Activated naive CD8-positive, alpha-beta T cell treated with anti-CD3 and anti-CD28 coated beads, Interleukin-2, amount 50 U/mL, for 24 hours (primary cell): ENCODE results near the gene MBD5.

Experiments used
- ATAC-seq: fragments of 150-1000 bp; cut with Tn5 transposase; one replicate; pipeline ENCODE4 v1.10.0; 2021
- DNase-seq: peaks from one replicate; pipeline ENCODE4 v3.0.0; 2021
- H3K27ac Mint-ChIP-seq: one replicate; pipeline ENCODE4 v1.8.0; 2021; ENCODE audit warnings: mild to moderate bottlenecking, mixed read lengths
- H3K27me3 Mint-ChIP-seq: one replicate; pipeline ENCODE4 v1.8.0; 2021; ENCODE audit warnings: mixed read lengths
- H3K36me3 Mint-ChIP-seq: one replicate; pipeline ENCODE4 v1.8.0; 2021; ENCODE audit warnings: low read depth, mixed read lengths
- H3K4me1 Mint-ChIP-seq: one replicate; pipeline ENCODE4 v1.8.0; 2021; ENCODE audit warnings: mixed read lengths
- H3K4me3 Mint-ChIP-seq: one replicate; pipeline ENCODE4 v1.8.0; 2021; ENCODE audit warnings: mild to moderate bottlenecking, moderate library complexity, mixed read lengths
- H3K9me3 Mint-ChIP-seq: one replicate; pipeline ENCODE4 v1.8.0; 2021; ENCODE audit warnings: mixed read lengths

Gene MBD5

GRCh38 chr2:148301362-148301761, 280.5 kb downstream of the MBD5 start:
- H3K4me1 Mint-ChIP-seq: no peaks in the 10 kb centered on the region
- peaks cover 5% of the 10 kb centered on the region for H3K36me3 Mint-ChIP-seq
- ATAC-seq (no peak), DNase-seq (no peak)
- no peak overlapping the region for H3K4me3 Mint-ChIP-seq
- no peaks in the 10 kb centered on the region for H3K27me3 Mint-ChIP-seq
- no peak overlapping the region for H3K27ac Mint-ChIP-seq
- no peaks in the 10 kb centered on the region for H3K9me3 Mint-ChIP-seq

GRCh38 chr2:148302526-148302925, 281.6 kb downstream of the MBD5 start:
- H3K9me3 Mint-ChIP-seq: no peaks in the 10 kb centered on the region
- ATAC-seq (no peak), DNase-seq (no peak)
- no peaks in the 10 kb centered on the region for H3K4me1 Mint-ChIP-seq
- no peak overlapping the region for H3K4me3 Mint-ChIP-seq
- no peaks in the 10 kb centered on the region for H3K27me3 Mint-ChIP-seq
- H3K27ac Mint-ChIP-seq: no peak overlapping the region
- peaks cover 5% of the 10 kb centered on the region for H3K36me3 Mint-ChIP-seq

- no peak for DNase-seq
- Mint-ChIP-seq H3K9me3 (no peaks in the 10 kb centered on the region), H3K27me3 (no peaks in the 10 kb centered on the region), H3K4me3 (no peak overlapping the region), H3K36me3 (peaks cover 5% of the 10 kb centered on the region), H3K4me1 (no peaks in the 10 kb centered on the region), H3K27ac (no peak overlapping the region)
- no peak for ATAC-seq
Measured at GRCh38 chr2:148303161-148303560, 282.3 kb downstream of the MBD5 start.

DNA sequence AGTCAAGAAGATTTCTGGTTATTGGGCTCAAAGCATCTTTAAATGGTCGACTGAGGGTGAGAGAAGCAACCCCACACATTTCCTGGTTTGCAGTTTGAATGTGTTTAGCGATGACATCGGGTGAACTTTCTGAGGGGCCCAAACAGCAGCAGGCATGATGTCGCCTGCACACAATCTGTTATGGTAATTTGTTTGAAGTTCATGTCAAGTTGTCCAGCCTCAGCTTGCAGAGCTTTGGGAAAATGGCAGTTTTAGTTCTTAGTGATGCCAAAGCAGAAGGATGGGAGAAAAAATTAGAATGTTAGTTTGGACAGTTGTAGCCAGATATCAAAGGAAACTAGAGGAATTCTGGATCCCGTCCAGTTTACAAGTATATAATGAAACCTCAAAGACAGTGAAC, 284.6 kb downstream of the MBD5 start:
- Mint-ChIP-seq H3K27me3 (no peaks in the 10 kb centered on the region), H3K4me3 (no peak overlapping the region), H3K27ac (no peak overlapping the region), H3K36me3 (peaks cover 2% of the 10 kb centered on the region), H3K9me3 (no peaks in the 10 kb centered on the region), H3K4me1 (no peaks in the 10 kb centered on the region)
- DNase-seq (no peak), ATAC-seq (no peak)

DNA sequence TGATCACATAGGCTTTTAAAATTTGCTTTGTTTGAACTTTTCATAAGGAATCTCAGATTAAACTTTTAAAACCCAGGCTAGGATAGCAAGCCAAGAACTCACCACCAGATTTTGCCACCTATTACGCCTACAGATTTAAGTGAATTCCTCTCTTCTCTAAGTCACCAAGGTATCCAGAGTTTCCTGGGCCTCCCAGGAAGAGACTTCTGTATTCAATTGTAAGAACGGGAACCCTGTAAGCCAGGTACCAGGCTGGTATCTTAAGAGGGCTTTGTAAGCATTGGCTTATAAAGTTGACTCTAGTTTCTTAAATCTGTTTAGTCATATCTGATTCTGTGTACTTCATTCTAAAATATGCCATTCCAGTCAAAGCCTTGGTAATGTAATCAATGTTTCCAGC, 285.1 kb downstream of the MBD5 start:
- no peak overlapping the region for H3K4me3 Mint-ChIP-seq
- DNase-seq (no peak), ATAC-seq (no peak)
- no peaks in the 10 kb centered on the region for H3K27me3 Mint-ChIP-seq
- peaks cover 5% of the 10 kb centered on the region for H3K36me3 Mint-ChIP-seq
- no peaks in the 10 kb centered on the region for H3K4me1 Mint-ChIP-seq
- no peak overlapping the region for H3K27ac Mint-ChIP-seq
- H3K9me3 Mint-ChIP-seq: no peaks in the 10 kb centered on the region

- H3K27ac Mint-ChIP-seq: no peak overlapping the region
- no peak for ATAC-seq
- no peak overlapping the region for H3K4me3 Mint-ChIP-seq
- peaks cover 22% of the 10 kb centered on the region for H3K36me3 Mint-ChIP-seq
- H3K9me3 Mint-ChIP-seq: peaks cover 6% of the 10 kb centered on the region
- no peaks in the 10 kb centered on the region for H3K27me3 Mint-ChIP-seq
- H3K4me1 Mint-ChIP-seq: no peaks in the 10 kb centered on the region
- DNase-seq: no peak
Measured at GRCh38 chr2:148317598-148317997, 296.7 kb downstream of the MBD5 start.

DNA sequence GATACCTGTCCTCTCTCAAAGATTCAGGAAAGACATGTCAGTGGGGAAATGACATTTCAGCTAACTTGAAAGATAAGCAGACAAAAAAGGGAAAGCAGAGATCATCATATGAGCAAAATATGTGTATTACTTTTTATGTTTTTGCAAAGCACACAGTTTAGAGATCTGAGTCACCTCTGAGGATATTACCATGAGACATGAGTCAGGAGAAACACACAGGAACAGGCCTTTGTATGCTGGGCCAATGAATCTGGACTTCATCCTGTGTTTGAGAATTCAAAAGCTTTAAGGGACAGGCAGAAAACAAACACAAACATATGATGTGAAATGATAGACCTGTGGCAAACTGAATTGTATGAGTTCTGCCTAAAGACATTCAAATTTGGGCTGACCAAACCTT, 317.6 kb downstream of the MBD5 start:
- no peaks in the 10 kb centered on the region for H3K4me1 Mint-ChIP-seq
- ATAC-seq (no peak), DNase-seq (no peak)
- H3K27ac Mint-ChIP-seq: no peak overlapping the region
- peaks cover 8% of the 10 kb centered on the region for H3K9me3 Mint-ChIP-seq
- H3K27me3 Mint-ChIP-seq: no peaks in the 10 kb centered on the region
- no peak overlapping the region for H3K4me3 Mint-ChIP-seq
- peaks cover 28% of the 10 kb centered on the region for H3K36me3 Mint-ChIP-seq

- Mint-ChIP-seq H3K27ac (no peak overlapping the region), H3K4me3 (no peak overlapping the region), H3K4me1 (peaks cover 4% of the 10 kb centered on the region), H3K27me3 (no peaks in the 10 kb centered on the region), H3K9me3 (peaks cover 16% of the 10 kb centered on the region), H3K36me3 (peaks cover 29% of the 10 kb centered on the region)
- ATAC-seq (no peak), DNase-seq (no peak)
Measured at GRCh38 chr2:148342086-148342485, 321.2 kb downstream of the MBD5 start.

GRCh38 chr2:148350199-148350598, 329.3 kb downstream of the MBD5 start:
- no peak for ATAC-seq
- Mint-ChIP-seq H3K36me3 (peaks cover 6% of the 10 kb centered on the region), H3K4me3 (no peak overlapping the region), H3K27me3 (no peaks in the 10 kb centered on the region), H3K4me1 (peaks cover 4% of the 10 kb centered on the region), H3K27ac (no peak overlapping the region), H3K9me3 (peaks cover 9% of the 10 kb centered on the region)
- no peak for DNase-seq

GRCh38 chr2:148351437-148352143, 330.7 kb downstream of the MBD5 start:
- DNase-seq (no peak), ATAC-seq (no peak)
- H3K9me3 Mint-ChIP-seq: peaks cover 12% of the 10 kb centered on the region
- peaks cover 7% of the 10 kb centered on the region for H3K36me3 Mint-ChIP-seq
- no peaks in the 10 kb centered on the region for H3K4me1 Mint-ChIP-seq
- no peak overlapping the region for H3K4me3 Mint-ChIP-seq
- no peaks in the 10 kb centered on the region for H3K27me3 Mint-ChIP-seq
- H3K27ac Mint-ChIP-seq: no peak overlapping the region

DNA sequence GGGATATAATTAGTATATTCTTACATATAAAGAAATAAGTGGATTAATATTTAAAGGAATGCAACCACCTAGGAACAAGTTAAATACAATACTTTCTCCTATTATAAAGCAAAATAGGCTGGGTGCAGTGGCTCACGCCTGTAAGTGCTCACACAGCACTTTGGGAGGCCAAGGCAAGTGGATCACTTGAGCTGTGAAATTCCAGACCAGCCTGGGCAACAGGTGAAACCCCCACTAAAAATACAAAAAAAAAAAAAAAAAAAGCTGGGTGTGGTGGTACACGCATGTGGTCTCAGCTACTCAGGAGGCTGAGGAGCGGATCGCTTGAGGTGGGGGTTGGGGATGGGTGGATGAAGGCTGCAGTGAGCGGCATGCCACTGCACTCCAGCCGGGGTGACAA, 337.5 kb downstream of the MBD5 start:
- DNase-seq (no peak), ATAC-seq (no peak)
- Mint-ChIP-seq H3K36me3 (peaks cover 7% of the 10 kb centered on the region), H3K9me3 (peaks cover 12% of the 10 kb centered on the region), H3K27me3 (no peaks in the 10 kb centered on the region), H3K27ac (no peak overlapping the region), H3K4me1 (peaks cover 2% of the 10 kb centered on the region), H3K4me3 (no peak overlapping the region)

DNA sequence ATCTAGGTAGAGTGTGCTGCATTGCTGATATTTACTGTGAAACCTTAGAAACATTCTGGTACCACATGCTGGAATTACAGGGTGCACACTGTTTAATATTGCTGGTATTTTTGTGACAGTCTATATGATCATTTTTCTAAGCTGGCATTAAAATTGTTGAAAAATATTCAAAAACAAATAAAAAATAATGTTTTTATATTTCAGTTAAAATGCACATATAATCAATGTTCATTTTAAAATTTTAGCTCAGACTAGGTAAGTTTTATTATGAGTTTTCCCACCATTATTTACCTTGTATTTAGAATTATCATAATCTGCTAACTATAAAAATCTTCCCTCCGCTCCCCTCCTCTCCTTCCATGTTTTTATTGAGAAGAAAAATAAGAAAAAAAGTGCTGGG, 339.8 kb downstream of the MBD5 start:
- Mint-ChIP-seq H3K36me3 (peaks cover 4% of the 10 kb centered on the region), H3K9me3 (peaks cover 18% of the 10 kb centered on the region), H3K4me3 (no peak overlapping the region), H3K4me1 (peaks cover 2% of the 10 kb centered on the region), H3K27ac (no peak overlapping the region), H3K27me3 (no peaks in the 10 kb centered on the region)
- DNase-seq (no peak), ATAC-seq (no peak)

DNA sequence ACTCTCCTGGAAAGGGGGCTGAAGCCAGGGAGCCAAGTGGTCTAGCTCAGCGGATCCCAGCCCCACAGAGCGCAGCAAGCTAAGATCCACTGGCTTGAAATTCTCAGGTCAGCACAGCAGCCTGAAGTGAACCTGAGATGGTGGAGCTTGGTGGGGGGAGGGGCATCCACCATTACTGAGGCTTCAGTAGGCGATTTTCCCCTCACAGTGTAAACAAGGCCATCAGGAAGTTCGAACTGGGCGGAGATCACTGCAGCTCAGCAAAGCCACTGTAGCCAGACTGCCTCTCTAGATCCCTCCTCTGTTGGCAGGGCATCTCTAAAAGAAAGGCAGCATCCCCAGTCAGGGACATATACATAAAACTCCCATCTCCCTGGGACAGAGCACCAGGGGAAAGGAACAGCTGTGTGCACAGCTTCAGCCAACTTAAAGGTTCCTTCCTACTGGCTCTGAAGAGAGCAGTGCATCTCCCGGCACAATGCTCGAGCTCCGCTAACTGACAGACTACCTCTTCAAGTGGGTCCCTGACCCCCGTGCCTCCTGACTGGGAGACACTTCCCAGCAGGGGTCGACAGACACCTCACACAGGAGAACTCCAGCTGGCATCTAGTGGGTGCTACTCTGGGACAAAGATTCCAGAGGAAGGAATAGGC, 341.4 kb downstream of the MBD5 start:
- Mint-ChIP-seq H3K9me3 (peaks cover 18% of the 10 kb centered on the region), H3K27me3 (no peaks in the 10 kb centered on the region), H3K4me3 (no peak overlapping the region), H3K4me1 (peaks cover under 1% of the 10 kb centered on the region), H3K36me3 (peaks cover 2% of the 10 kb centered on the region), H3K27ac (no peak overlapping the region)
- ATAC-seq: no peak
- DNase-seq: no peak

GRCh38 chr2:148375214-148375613, 354.3 kb downstream of the MBD5 start:
- H3K4me1 Mint-ChIP-seq: no peaks in the 10 kb centered on the region
- no peak for ATAC-seq
- H3K36me3 Mint-ChIP-seq: peaks cover 1% of the 10 kb centered on the region
- no peak overlapping the region for H3K4me3 Mint-ChIP-seq
- no peak for DNase-seq
- H3K27ac Mint-ChIP-seq: no peak overlapping the region
- H3K9me3 Mint-ChIP-seq: no peaks in the 10 kb centered on the region
- H3K27me3 Mint-ChIP-seq: no peaks in the 10 kb centered on the region

DNA sequence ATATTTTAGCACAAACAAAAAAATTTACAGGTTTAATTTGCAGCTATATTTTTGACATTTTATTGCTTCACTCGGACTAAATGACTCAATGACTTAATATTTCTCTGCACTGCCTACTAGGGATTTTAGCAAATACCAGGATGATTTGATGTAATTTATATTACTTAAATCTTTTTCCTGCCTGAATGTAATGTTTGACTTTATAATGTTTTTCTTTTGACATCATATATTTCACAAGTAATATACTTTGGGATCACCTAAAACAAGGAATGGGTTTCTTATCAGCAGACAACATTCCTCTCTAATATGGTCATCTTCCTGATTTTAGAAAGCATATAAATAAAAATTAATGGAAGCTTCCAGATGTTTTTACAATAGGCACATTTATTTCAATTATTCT, 370.4 kb downstream of the MBD5 start:
- peaks cover 4% of the 10 kb centered on the region for H3K9me3 Mint-ChIP-seq
- H3K4me3 Mint-ChIP-seq: no peak overlapping the region
- ATAC-seq (no peak), DNase-seq (no peak)
- H3K27me3 Mint-ChIP-seq: no peaks in the 10 kb centered on the region
- no peak overlapping the region for H3K27ac Mint-ChIP-seq
- peaks cover 2% of the 10 kb centered on the region for H3K36me3 Mint-ChIP-seq
- no peaks in the 10 kb centered on the region for H3K4me1 Mint-ChIP-seq
